HG03103 (cell line): ENCODE results near the gene CASQ1.

Experiments
- ATAC-seq: cut with Tn5 transposase; IDR thresholded peaks from one replicate; pipeline ENCODE4 v1.9.1; 2021; ENCODE audit warnings: low read depth; ENCODE audit not compliant: unreplicated experiment

The CASQ1 gene

GRCh38 chr1:160222546-160222945 lies 32.2 kb downstream of the CASQ1 start:
- ATAC-seq, result no peak

GRCh38 chr1:160224606-160225005 lies 34.2 kb downstream of the CASQ1 start:
- ATAC-seq, result no peak

- no peak for ATAC-seq
Measured at GRCh38 chr1:160225345-160225744, 35.0 kb downstream of the CASQ1 start.

- no peak for ATAC-seq
Measured at GRCh38 chr1:160226623-160227022, 36.2 kb downstream of the CASQ1 start.

GRCh38 chr1:160227034-160227433 lies 36.7 kb downstream of the CASQ1 start:
- ATAC-seq, result no peak

- ATAC-seq, result no peak
Measured at GRCh38 chr1:160227561-160227960, 37.2 kb downstream of the CASQ1 start.

- ATAC-seq, result no peak
Measured at GRCh38 chr1:160228431-160228830, 38.1 kb downstream of the CASQ1 start.

GRCh38 chr1:160232911-160233310 lies 42.5 kb downstream of the CASQ1 start:
- ATAC-seq, result no peak

GRCh38 chr1:160236806-160237205 lies 46.4 kb downstream of the CASQ1 start:
- no peak for ATAC-seq

- ATAC-seq, result no peak
Measured at GRCh38 chr1:160237558-160237957, 47.2 kb downstream of the CASQ1 start.

- ATAC-seq, result no peak
Measured at GRCh38 chr1:160238408-160238807, 48.0 kb downstream of the CASQ1 start.

GRCh38 chr1:160239582-160240299 lies 49.4 kb downstream of the CASQ1 start:
- ATAC-seq, result no peak

GRCh38 chr1:160243767-160244166 lies 53.4 kb downstream of the CASQ1 start:
- ATAC-seq, result no peak

GRCh38 chr1:160244209-160244608 lies 53.8 kb downstream of the CASQ1 start:
- ATAC-seq, result no peak

- ATAC-seq, result no peak
Measured at GRCh38 chr1:160245434-160245833, 55.1 kb downstream of the CASQ1 start.

- no peak for ATAC-seq
Measured at GRCh38 chr1:160247053-160247452, 56.7 kb downstream of the CASQ1 start.

GRCh38 chr1:160251011-160251410 lies 60.6 kb downstream of the CASQ1 start:
- ATAC-seq, result no peak
